HepG2 (cell line): ENCODE data around the gene FOXR1. TPM values are rescaled to one million over a fixed set of nuclear protein-coding genes. Genes with fewer than 3 reads are reported as not detected.
A peak's percentile ranks its signal among the peaks of the same experiment; 100 is the strongest.

Source experiments
- DPF2 ChIP-seq: sonication (generic); formaldehyde crosslinking; IDR thresholded peaks from 2 replicates; pipeline ENCODE4 v1.4.0; 2020; ENCODE audit warnings: mild to moderate bottlenecking, low read depth, missing genetic modification reagents, borderline replicate concordance
- ELF1 ChIP-seq: sonication (generic); formaldehyde crosslinking; IDR thresholded peaks from 2 replicates; pipeline ENCODE4 v1.4.0; 2020; ENCODE audit warnings: missing genetic modification reagents
- HCFC1 ChIP-seq: fragments of 150-350 bp; IDR thresholded peaks from 2 replicates; pipeline ENCODE4 v1.6.1; 2014; ENCODE audit warnings: low read depth, low read length
- HDAC1 ChIP-seq: sonication (generic); formaldehyde crosslinking; IDR thresholded peaks from 2 replicates; pipeline ENCODE4 v1.5.1; 2020; ENCODE audit warnings: mild to moderate bottlenecking, missing genetic modification reagents
- HNRNPLL ChIP-seq: fragments of 200-400 bp; formaldehyde crosslinking; IDR thresholded peaks from 2 replicates; pipeline ENCODE4 v1.6.1; 2017; ENCODE audit warnings: mild to moderate bottlenecking, low read depth, low read length; ENCODE audit not compliant: poor library complexity, severe bottlenecking
- HOMEZ ChIP-seq: IDR thresholded peaks from 2 replicates; pipeline ENCODE4 v1.6.1; 2016; ENCODE audit warnings: low read depth
- NCOR1 ChIP-seq: fragments of 200-600 bp; sonication (generic); IDR thresholded peaks from 2 replicates; pipeline ENCODE4 v1.7.0; 2017; ENCODE audit warnings: antibody characterized with exemption, low read length, borderline replicate concordance
- NR2F2 ChIP-seq: IDR thresholded peaks from 2 replicates; pipeline ENCODE4 v1.6.1; 2012; ENCODE audit warnings: low read depth, inconsistent platforms, borderline replicate concordance
- NR3C1 ChIP-seq: sonication (generic); formaldehyde crosslinking; IDR thresholded peaks from 2 replicates; pipeline ENCODE4 v1.4.0; 2020; ENCODE audit warnings: missing genetic modification reagents
- PBX2 ChIP-seq: IDR thresholded peaks from 2 replicates; pipeline ENCODE4 v1.6.1; 2016; ENCODE audit warnings: control low read depth
- PHF21A ChIP-seq: sonication (generic); formaldehyde crosslinking; IDR thresholded peaks from 2 replicates; pipeline ENCODE4 v1.5.0; 2020; ENCODE audit warnings: mild to moderate bottlenecking, missing genetic modification reagents
- POLR2G ChIP-seq: fragments of 200-400 bp; formaldehyde crosslinking; IDR thresholded peaks from 2 replicates; pipeline ENCODE4 v1.6.1; 2018; ENCODE audit warnings: mild to moderate bottlenecking, low read depth, low read length, moderate library complexity
- SKI ChIP-seq: fragments of 450-650 bp; IDR thresholded peaks from one replicate; pipeline ENCODE4 v1.6.1; 2018; ENCODE audit warnings: mild to moderate bottlenecking; ENCODE audit not compliant: partially characterized antibody
- SRY ChIP-seq: sonication (generic); formaldehyde crosslinking; IDR thresholded peaks from 2 replicates; pipeline ENCODE4 v1.8.0; 2022; ENCODE audit warnings: mild to moderate bottlenecking, missing genetic modification reagents
- THAP9 ChIP-seq: sonication (generic); formaldehyde crosslinking; IDR thresholded peaks from 2 replicates; pipeline ENCODE4; 2020; ENCODE audit warnings: missing genetic modification reagents, mild to moderate bottlenecking, borderline replicate concordance
- THYN1 ChIP-seq: sonication (generic); formaldehyde crosslinking; IDR thresholded peaks from 2 replicates; pipeline ENCODE4 v1.8.1; 2023; ENCODE audit warnings: low read depth, mild to moderate bottlenecking, moderate library complexity, missing genetic modification reagents, borderline replicate concordance
- ZBTB20 ChIP-seq: sonication (generic); formaldehyde crosslinking; IDR thresholded peaks from 2 replicates; pipeline ENCODE4 v1.8.1; 2023; ENCODE audit warnings: missing genetic modification reagents, low read depth, mild to moderate bottlenecking, borderline replicate concordance
- ZFP37 ChIP-seq: sonication (generic); formaldehyde crosslinking; IDR thresholded peaks from 2 replicates; pipeline ENCODE4 v1.4.0; 2020; ENCODE audit warnings: missing genetic modification reagents, borderline replicate concordance
- ZFX ChIP-seq: sonication (generic); formaldehyde crosslinking; IDR thresholded peaks from 2 replicates; pipeline ENCODE4 v1.4.0; 2020; ENCODE audit warnings: mild to moderate bottlenecking, low read depth, missing genetic modification reagents, moderate library complexity
- ZNF577 ChIP-seq: sonication (generic); formaldehyde crosslinking; IDR thresholded peaks from 2 replicates; pipeline ENCODE4 v1.4.0; 2020; ENCODE audit warnings: mild to moderate bottlenecking, low read depth, missing genetic modification reagents, borderline replicate concordance
- ZNF597 ChIP-seq: sonication (generic); formaldehyde crosslinking; IDR thresholded peaks from 2 replicates; pipeline ENCODE4 v1.5.0; 2020; ENCODE audit warnings: missing genetic modification reagents
- ZNF7 ChIP-seq: IDR thresholded peaks from 2 replicates; pipeline ENCODE4 v1.6.1; 2016; ENCODE audit warnings: missing biosample characterization, missing genetic modification reagents
- ZNF768 ChIP-seq: sonication (generic); formaldehyde crosslinking; IDR thresholded peaks from 2 replicates; pipeline ENCODE4 v1.4.0; 2020; ENCODE audit warnings: missing genetic modification reagents
- polyA plus RNA-seq, 8 experiments: library from polyadenylated mRNA; depleted of rRNA in 3 of 8; stranded (reverse) in 7 of 8; unstranded in 1 of 8; fragments of >200 nt; fragmentation: Illumina TruSeq in 4 of 8; extraction: Trizol in 4 of 8; gene quantifications; 2 replicates each; pipeline versions ENCODE4 v1.2.1 to v1.2.3, GENCODE V29; 2011 to 2016; ENCODE audit warnings: low read depth in 4 of 8, missing spikeins in 1 of 8, mixed read lengths in 1 of 8; ENCODE audit not compliant: insufficient read depth in 1 of 8
- total RNA-seq, 5 experiments: library from RNA; depleted of rRNA; stranded (reverse); fragments of >200 nt; fragmentation: Illumina TruSeq; extraction: Trizol; gene quantifications; 2 replicates each; pipeline ENCODE4 v1.2.3, GENCODE V29; 2016; ENCODE audit warnings: low read depth in 1 of 5

Gene FOXR1
- total and polyA plus RNA-seq, 2 of the 13 experiments (the other 11 are each of a cell fraction or from before 2014, with no cell fraction given): not detected

GRCh38 chr11:119025978-119026766 lies 54.6 kb downstream of the FOXR1 start (continued):
- TF ChIP-seq PBX2 (CRISPR knock-in tag) (no peak), PHF21A (CRISPR knock-in tag) (0 out of 2 replicates have a peak, but pooled peaks have one; percentile 29), HNRNPLL (no peak), ELF1 (CRISPR knock-in tag) (no peak), HCFC1 (no peak), THYN1 (CRISPR knock-in tag) (no peak), ZNF7 (CRISPR knock-in tag) (no peak), NR3C1 (CRISPR knock-in tag) (no peak), ZBTB20 (CRISPR knock-in tag) (no peak), ZFX (CRISPR knock-in tag) (peak; percentile 66), ZNF768 (CRISPR knock-in tag) (no peak; the same call in 1 of the 2 replicates), SRY (no peak), POLR2G (no peak), NCOR1 (no peak), HDAC1 (no peak), NR2F2 (no peak), THAP9 (CRISPR knock-in tag) (no peak), SKI (no peak), ZFP37 (no peak), ZNF597 (CRISPR knock-in tag) (no peak), ZNF577 (CRISPR knock-in tag) (no peak), DPF2 (CRISPR knock-in tag) (0 out of 2 replicates have a peak, but pooled peaks have one; percentile 16), HOMEZ (CRISPR knock-in tag) (no peak)
